NCI-H2227 (cell line): ENCODE measurements around the gene CSNK1G1.
"Not testable (repeated sequence)": the region's sequence is repeated elsewhere in the genome, so short reads cannot be mapped to it uniquely, and the experiment has no call there.

ENCODE experiments used
- DNase-seq: peaks from one replicate; lab custom pipeline; 2025; ENCODE audit not compliant: unreplicated experiment; lab: John Stamatoyannopoulos, UW

The CSNK1G1 gene

DNA sequence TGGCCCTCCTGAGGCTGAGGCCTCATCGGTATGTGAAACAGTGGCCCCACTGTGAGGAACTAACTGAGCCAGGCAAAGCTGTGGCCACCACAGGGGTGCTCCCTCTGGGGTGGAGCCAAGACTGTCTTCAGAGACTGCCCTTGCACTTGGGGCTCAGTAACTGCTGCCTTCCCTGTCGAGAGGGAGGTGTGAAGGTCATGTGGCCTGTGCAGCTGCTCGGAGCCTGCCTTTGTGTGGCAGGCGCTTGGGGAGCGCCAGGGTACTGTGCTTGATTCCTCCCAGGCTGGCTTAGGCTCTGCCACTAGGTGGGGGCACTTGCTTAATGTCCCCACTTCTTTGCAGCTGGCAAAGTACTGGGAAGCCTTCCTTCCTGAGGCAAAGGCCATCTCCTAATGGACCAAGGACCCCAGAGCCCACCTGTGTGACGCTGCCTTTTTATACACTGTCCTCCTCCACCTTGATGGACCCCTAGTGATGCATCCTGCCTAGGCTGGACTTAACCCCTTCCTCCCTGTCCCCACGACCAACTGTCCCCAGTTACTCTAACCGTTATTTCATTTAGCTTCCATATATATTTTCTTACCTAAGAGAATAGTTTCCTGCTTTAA is 218.6 kb downstream of the CSNK1G1 start:
- DNase-seq = no peak

DNA sequence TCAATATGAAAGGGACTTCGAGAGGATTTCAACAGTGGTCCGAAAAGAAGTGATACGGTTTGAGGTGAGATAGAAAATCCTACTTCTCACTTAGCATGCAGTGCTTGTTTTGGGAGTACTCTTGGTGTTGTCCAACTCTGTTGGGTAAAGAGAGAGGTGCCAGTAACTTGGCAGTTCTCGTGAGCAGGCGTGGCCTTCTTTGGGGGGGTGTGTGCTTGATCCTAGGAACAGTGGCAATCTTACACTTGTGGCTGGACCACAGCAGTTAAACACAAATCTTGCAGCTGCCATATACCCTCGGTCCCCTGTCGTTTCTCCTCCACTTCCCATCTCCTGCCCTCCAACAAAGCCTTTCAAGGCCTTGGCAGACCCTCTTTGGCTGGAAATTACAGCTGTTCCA is 219.6 kb downstream of the CSNK1G1 start:
- no peak for DNase-seq

DNA sequence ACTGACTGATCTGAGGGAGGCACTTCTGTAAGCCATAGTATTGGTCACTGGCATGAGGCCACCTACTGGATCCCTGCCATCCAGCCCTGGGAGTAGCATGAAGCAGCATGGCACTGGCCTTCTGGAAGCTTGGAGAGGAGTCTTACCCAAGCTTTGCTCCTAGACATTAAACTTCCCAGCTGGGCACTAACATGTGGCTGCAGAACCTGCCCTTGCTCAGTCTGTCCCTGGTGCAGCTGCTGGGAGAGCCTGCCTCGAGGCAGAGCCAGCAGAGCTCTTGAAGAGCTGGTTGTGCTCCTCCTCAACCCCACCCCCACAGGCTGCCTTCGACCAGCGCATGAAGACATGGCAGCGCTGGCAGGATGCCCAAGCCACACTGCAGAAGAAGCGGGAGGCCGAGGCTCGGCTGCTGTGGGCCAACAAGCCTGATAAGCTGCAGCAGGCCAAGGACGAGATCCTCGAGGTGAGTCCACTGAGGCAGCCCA is 221.6 kb downstream of the CSNK1G1 start:
- no peak for DNase-seq

DNA sequence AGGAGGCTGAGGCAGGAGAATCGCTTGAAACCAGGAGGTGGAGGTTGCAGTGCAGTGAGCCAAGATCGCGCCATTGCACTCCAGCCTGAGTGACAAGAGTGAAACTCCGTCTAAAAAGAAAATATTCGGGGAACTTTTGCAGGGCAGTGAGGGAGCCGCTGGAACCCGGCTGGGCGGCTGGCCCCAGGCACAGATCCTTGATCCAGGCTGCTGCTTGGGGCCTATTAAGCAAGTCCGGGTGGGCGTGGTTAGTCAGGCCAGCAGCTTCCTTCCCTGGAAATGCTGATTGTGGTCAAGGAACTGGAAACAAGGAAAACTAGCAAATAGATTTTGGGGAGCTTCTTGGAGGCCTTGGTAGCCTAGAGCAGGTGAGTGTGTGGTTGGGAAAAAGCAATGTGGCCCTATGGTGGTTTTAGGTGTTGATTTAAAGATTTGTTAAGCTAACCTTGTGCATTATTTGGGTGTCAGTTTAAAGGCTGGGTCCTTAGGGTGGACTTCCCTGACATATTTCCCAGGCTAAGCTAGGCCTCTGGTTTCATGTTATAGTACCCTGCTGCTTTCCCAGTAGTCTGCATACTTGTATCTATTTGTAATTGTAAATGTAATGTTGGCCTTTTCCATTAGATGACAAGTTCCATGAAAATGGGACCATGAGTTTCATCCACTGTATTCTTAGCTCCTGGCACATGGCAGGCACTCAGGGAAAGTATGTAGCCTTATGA is 222.2 kb downstream of the CSNK1G1 start:
- no peak for DNase-seq

DNA sequence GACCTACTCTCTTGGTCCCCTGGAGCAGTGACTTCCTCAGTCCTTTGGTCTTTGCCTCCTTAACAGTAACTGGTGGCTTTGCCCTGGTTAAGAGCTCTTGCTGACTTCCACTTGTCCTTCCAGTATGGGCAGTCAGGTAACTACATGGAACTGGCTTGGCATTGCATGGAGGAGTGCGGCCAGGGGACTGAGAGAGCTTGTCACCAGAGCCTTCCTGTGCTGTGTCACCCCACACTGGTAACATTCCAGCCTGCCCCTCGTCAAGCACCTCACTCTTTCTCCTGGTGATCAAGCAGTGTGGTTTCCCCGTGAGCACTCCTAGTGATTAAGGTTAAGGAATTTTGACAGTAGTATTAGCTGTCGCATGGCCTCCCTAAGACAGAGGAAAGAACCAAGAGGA is 223.8 kb downstream of the CSNK1G1 start:
- DNase-seq = no peak

DNA sequence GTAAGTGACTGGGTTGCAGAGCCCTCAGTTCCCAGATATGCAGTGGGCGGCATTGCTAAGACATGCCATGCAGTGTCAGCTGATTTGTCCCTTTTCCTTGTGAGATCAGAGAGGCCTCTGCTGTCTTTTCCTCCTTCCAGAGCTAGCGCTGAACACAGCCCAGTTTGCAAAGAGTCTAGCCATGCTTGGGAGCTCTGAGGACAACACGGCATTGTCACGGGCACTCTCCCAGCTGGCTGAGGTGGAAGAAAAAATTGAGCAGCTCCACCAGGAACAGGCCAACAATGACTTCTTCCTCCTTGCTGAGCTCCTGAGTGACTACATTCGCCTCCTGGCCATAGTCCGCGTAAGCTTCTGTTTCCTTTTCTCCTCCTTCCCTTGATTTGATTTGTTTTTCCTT is 224.4 kb downstream of the CSNK1G1 start:
- no peak for DNase-seq

DNA sequence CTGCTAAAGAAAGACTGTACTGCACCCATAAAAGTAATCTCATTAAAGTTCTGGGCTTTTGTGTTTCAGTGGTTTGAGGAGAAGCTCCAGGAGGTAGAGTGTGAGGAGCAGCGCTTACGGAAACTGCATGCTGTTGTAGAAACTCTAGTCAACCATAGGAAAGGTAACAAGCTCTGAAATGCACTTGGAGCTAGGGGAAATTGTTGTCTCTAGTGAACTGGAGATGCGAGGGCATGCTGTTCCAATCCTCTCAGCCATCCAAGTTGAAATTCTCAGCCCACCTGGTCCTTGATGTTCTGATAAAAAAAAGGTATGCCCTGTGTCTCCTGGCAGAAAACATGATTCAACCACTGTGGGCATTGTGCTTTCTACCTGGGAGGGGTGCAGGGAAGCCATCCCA is 225.8 kb downstream of the CSNK1G1 start:
- DNase-seq = no peak

DNA sequence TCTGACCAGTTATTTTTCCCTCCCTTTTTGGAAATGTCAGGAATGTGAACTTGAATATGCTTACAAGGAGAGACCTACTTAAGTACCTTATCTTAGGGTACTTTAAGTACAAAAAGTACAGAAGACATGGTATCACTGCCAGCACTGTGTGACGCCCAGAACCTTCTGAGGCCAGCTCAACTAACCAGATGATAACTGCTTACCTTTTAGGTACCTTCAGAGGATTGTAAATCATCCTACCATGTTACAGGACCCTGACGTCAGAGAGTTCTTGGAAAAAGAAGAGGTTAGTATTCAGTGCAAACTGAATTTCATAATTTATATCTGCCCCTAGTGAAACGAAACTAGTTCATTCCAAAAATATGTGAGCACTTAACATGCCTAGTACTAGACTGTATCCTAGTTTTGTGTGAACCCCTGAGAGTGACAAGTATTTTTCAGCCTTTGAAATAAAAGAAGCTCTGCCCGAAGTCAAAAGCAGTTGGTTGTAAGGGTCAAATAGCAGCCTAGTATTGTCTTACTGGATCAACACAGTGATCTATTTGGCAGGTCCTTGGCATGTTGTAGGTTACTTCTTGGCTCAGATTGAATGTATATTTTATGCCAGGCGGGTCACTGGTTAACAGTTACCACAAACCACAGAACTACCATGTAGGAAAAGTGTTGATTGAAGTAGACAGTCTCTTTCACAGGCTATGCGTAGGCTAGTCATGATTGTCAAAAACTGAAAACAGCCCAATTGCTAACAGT is 228.3 kb downstream of the CSNK1G1 start:
- DNase-seq = no peak

DNA sequence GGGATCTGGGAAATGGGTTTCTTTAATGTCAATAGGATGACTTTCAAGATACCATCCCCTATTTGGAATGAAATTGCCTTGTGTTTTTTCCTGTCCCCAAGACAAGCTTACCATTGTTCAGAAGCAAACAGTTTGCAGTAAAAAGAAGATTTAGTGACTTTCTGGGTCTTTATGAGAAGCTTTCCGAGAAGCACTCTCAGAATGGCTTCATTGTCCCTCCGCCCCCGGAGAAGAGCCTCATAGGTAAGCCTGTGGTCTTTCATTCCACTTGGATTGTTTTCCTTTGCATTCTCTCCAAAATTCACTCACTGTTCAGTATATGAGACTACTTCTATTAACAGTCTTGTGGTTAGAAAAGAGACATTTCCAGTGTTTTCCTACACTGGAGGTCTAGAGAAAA is 230.0 kb downstream of the CSNK1G1 start:
- no peak for DNase-seq

DNA sequence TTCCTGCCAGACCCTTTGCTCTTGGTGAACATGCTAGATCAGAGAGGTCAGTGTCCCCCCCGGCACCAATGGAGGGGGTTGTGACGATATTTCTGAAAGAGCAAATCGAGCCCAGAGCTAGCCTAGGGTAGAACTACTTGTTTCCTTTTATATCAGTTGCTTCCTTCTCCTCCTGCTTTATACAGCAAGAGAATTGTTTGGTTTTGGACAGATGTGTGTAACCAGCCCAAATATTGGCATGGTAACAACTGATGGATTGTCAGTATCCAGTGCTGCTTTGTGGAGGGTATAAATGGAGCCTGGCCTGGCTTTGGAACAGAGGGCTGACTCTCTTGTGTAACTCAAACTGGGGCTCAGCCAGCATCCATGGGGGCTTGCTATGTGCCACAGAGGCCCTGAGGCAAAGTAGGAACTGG is 233.0 kb downstream of the CSNK1G1 start:
- DNase-seq = no peak

DNA sequence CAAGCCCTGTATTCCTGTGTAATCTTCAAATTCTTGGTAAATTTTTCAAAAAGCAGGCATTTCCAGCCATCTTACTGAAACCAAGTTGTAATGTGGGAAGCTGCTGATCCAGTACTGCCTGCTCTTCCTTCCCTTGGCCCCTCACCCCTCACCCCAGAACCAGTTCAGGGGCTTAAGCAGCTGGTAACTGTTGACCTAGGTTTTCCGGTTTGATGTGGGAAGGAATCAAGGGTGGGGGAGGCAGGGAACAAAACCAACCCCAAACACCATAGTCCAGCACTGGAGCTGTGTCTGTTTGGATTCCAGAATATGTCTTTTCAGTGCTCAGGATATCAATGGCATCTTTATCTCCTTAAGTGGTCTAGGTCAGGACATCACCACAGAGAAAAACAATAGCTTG is 233.5 kb downstream of the CSNK1G1 start:
- no peak for DNase-seq

DNA sequence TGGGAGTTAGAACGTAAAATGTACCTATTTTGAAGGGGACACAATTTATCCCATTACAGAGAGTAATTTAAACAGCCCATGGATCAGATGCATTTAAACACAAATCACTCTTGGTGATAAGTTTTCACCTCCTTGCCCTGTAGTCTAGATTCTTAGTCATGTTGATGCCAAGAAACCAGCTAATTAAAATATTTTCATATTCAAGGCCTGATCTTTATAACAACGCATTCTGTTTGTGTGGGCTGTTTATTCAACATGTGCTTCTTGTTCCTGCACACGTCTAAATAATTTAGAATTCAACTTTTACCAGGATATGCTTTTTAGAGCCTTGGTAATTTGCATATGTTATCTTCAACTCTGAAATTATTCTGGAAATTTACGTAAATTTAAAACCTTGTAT is 234.4 kb downstream of the CSNK1G1 start:
- no peak for DNase-seq

DNA sequence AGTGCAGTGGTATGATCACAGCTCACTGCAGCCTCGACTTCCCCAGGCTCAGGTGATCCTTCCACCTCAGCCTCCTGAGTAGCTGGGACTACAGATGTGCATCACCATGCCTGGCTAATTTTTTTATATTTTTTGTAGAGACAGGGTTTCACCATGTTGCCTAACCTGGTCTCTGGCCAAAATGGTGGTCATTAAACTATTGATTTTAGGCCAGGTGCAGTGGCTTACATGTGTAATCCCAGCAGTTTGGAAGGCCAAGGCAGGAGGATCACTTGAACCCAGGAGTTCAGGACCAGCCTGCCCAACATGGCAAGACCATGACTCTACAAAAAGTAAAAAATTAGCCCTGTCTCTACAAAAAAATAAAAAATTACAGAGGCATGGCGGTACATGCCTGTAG is 235.7 kb downstream of the CSNK1G1 start:
- not testable (repeated sequence) for DNase-seq

DNA sequence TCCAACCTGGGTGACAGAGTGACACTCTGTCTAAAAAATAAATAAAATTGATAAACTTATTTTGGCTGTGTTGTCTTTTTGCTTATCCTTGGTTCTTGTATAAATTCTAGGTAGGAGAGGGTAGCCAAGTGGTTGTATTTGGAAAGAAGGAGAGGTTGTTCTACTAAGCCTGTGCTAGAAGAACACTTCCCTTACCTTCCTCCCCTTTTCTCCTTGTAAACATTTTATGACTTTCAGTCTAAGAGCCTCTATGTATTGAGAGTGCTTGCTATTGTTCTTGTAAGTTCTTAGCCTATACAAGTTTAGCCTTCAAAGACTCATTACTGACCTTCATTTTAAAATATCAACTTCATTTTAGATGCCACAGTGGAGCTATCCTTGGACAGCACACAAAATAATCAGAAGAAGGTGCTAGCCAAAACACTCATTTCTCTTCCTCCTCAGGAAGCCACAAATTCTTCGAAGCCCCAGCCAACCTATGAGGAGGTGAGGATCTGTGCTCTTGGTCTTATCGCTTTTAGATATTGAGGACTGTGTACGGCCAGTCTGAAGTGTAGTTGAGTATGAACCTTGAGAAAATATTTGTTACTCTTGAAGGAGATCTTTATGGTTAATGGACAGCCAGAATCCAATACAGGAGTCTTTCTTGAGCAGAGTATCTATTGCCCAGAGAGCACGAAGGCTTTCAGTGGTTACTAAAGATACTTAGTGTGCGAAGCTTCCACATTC is 238.1 kb downstream of the CSNK1G1 start:
- DNase-seq = no peak
